ENCODE data around the gene SMC1B. TPM values are rescaled to one million over a fixed set of nuclear protein-coding genes. Genes with fewer than 3 reads are reported as not detected.
"Not testable (repeated sequence)": the region's sequence is repeated elsewhere in the genome, so short reads cannot be mapped to it uniquely, and the experiment has no call there.

Gene SMC1B
- total and polyA plus RNA-seq, 4 donors = 0.01 to 0.04 TPM; not detected in 2

- Histone ChIP-seq H3K9me3 (ENCODE audit: control insufficient read depth in 4 of 4, insufficient read depth in 3 of 4, low read length in 3 of 4) (no peaks in the 10 kb centered on the region), H3K27ac (ENCODE audit: low read depth in 1 of 2, low read length in 1 of 2) (no peak overlapping the region), H3K27me3 (ENCODE audit: control insufficient read depth in 3 of 3, insufficient read depth in 3 of 3, low read length in 2 of 3) (no peaks in the 10 kb centered on the region), H3K4me1 (ENCODE audit: control insufficient read depth in 5 of 5, insufficient read depth in 5 of 5, low read length in 5 of 5) (no peaks in the 10 kb centered on the region), H3K36me3 (ENCODE audit: control insufficient read depth in 4 of 4, insufficient read depth in 4 of 4, low read length in 4 of 4) (no peaks in the 10 kb centered on the region), H3K9ac (ENCODE audit: insufficient read depth in 1 of 2, low read length in 2 of 2) (no peak overlapping the region), H3K4me3 (no peak overlapping the region)
- 62 to 69% methylated on average over 4 of the region's 4 CpGs for WGBS, 2 donors
- no peak for DNase-seq
- ATAC-seq (ENCODE audit: insufficient read depth, low FRiP score) = no peak
- TF ChIP-seq CTCF (IDR thresholded peaks at IDR 0.05; ENCODE audit: control extremely low read depth, extremely low read depth) = no peak
Observed at GRCh38 chr22:45359627-45360026, 53.8 kb downstream of the SMC1B start.

DNA sequence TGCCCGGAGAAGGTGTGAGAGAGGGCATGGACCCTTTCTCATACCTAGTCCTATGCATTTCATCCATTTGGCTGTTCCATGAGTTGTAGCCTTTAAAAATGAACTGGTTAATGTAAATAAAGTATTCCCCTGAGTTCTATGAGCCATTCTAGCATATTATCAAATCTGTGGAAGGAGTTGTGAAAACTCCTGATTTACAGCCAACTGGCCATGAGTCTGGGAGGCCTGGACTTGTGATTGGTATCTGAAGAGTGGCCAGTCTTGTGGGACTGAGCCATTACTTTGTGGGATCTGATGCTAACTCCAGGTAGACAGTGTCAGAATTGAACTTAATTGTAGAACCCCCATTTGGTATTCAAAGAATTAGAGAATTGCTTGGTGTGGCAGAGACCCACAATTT, 55.3 kb downstream of the SMC1B start:
- WGBS, 2 donors = 87 to 95% methylated on average over 1 of the region's 1 CpG

GRCh38 chr22:45357490-45357889, 55.9 kb downstream of the SMC1B start:
- no peaks in the 10 kb centered on the region for H3K36me3 ChIP-seq (ENCODE audit: control insufficient read depth in 4 of 4, insufficient read depth in 4 of 4, low read length in 4 of 4)
- no peak overlapping the region for H3K9ac ChIP-seq (ENCODE audit: insufficient read depth in 1 of 2, low read length in 2 of 2)
- WGBS, 2 donors = 100% methylated on average over 1 of the region's 1 CpG
- DNase-seq = no peak
- no peak for TF ChIP-seq CTCF (IDR thresholded peaks at IDR 0.05; ENCODE audit: control extremely low read depth, extremely low read depth)
- no peaks in the 10 kb centered on the region for H3K27me3 ChIP-seq (ENCODE audit: control insufficient read depth in 3 of 3, insufficient read depth in 3 of 3, low read length in 2 of 3)
- ATAC-seq (ENCODE audit: insufficient read depth, low FRiP score) = no peak
- H3K4me1 ChIP-seq (ENCODE audit: control insufficient read depth in 5 of 5, insufficient read depth in 5 of 5, low read length in 5 of 5) = no peaks in the 10 kb centered on the region
- H3K27ac ChIP-seq (ENCODE audit: low read depth in 1 of 2, low read length in 1 of 2) = no peak overlapping the region
- H3K4me3 ChIP-seq = no peak overlapping the region
- H3K9me3 ChIP-seq (ENCODE audit: control insufficient read depth in 4 of 4, insufficient read depth in 3 of 4, low read length in 3 of 4) = no peaks in the 10 kb centered on the region

More for the DNA sequence above, 55.3 kb downstream of the SMC1B start:
- Histone ChIP-seq H3K4me3 (no peak overlapping the region), H3K9ac (ENCODE audit: insufficient read depth in 1 of 2, low read length in 2 of 2) (no peak overlapping the region), H3K27me3 (ENCODE audit: control insufficient read depth in 3 of 3, insufficient read depth in 3 of 3, low read length in 2 of 3) (no peaks in the 10 kb centered on the region), H3K9me3 (ENCODE audit: control insufficient read depth in 4 of 4, insufficient read depth in 3 of 4, low read length in 3 of 4) (no peaks in the 10 kb centered on the region), H3K36me3 (ENCODE audit: control insufficient read depth in 4 of 4, insufficient read depth in 4 of 4, low read length in 4 of 4) (no peaks in the 10 kb centered on the region), H3K27ac (ENCODE audit: low read depth in 1 of 2, low read length in 1 of 2) (no peak overlapping the region), H3K4me1 (ENCODE audit: control insufficient read depth in 5 of 5, insufficient read depth in 5 of 5, low read length in 5 of 5) (no peaks in the 10 kb centered on the region)
- no peak for TF ChIP-seq CTCF (IDR thresholded peaks at IDR 0.05; ENCODE audit: control extremely low read depth, extremely low read depth)
- ATAC-seq (ENCODE audit: insufficient read depth, low FRiP score) (no peak), DNase-seq (no peak)

GRCh38 chr22:45353786-45354185, 59.6 kb downstream of the SMC1B start:
- H3K9ac ChIP-seq (ENCODE audit: insufficient read depth in 1 of 2, low read length in 2 of 2) = no peak overlapping the region
- WGBS, 2 donors = 94 to 97% methylated on average over 5 of the region's 5 CpGs
- no peak for TF ChIP-seq CTCF (IDR thresholded peaks at IDR 0.05; ENCODE audit: control extremely low read depth, extremely low read depth)
- ATAC-seq (ENCODE audit: insufficient read depth, low FRiP score) (no peak), DNase-seq (no peak)
- H3K9me3 ChIP-seq (ENCODE audit: control insufficient read depth in 4 of 4, insufficient read depth in 3 of 4, low read length in 3 of 4) = no peaks in the 10 kb centered on the region
- no peaks in the 10 kb centered on the region for H3K36me3 ChIP-seq (ENCODE audit: control insufficient read depth in 4 of 4, insufficient read depth in 4 of 4, low read length in 4 of 4)
- no peak overlapping the region for H3K27ac ChIP-seq (ENCODE audit: low read depth in 1 of 2, low read length in 1 of 2)
- H3K4me3 ChIP-seq = no peak overlapping the region
- no peaks in the 10 kb centered on the region for H3K4me1 ChIP-seq (ENCODE audit: control insufficient read depth in 5 of 5, insufficient read depth in 5 of 5, low read length in 5 of 5)
- no peaks in the 10 kb centered on the region for H3K27me3 ChIP-seq (ENCODE audit: control insufficient read depth in 3 of 3, insufficient read depth in 3 of 3, low read length in 2 of 3)

- not testable (repeated sequence) for H3K27ac ChIP-seq (ENCODE audit: low read depth in 1 of 2, low read length in 1 of 2); DNase-seq; ATAC-seq (ENCODE audit: insufficient read depth, low FRiP score); H3K4me3 ChIP-seq; H3K27me3 ChIP-seq (ENCODE audit: control insufficient read depth in 3 of 3, insufficient read depth in 3 of 3, low read length in 2 of 3); H3K4me1 ChIP-seq (ENCODE audit: control insufficient read depth in 5 of 5, insufficient read depth in 5 of 5, low read length in 5 of 5); H3K9ac ChIP-seq (ENCODE audit: insufficient read depth in 1 of 2, low read length in 2 of 2); H3K9me3 ChIP-seq (ENCODE audit: control insufficient read depth in 4 of 4, insufficient read depth in 3 of 4, low read length in 3 of 4); H3K36me3 ChIP-seq (ENCODE audit: control insufficient read depth in 4 of 4, insufficient read depth in 4 of 4, low read length in 4 of 4)
- WGBS, 2 donors = 85 to 88% methylated on average over 5 of the region's 5 CpGs
Observed at GRCh38 chr22:45352757-45353156, 60.6 kb downstream of the SMC1B start.

Data from lung (tissue), 12 donors.